SIG-M5 treated with dmso at 0.1 percent for 504 hours (cell line): ENCODE measurements around the gene ERCC4.
"Not testable (repeated sequence)": the region's sequence is repeated elsewhere in the genome, so short reads cannot be mapped to it uniquely, and the experiment has no call there.

ENCODE experiments used
- DNase-seq: peaks from one replicate; lab custom pipeline; 2025; ENCODE audit not compliant: unreplicated experiment; lab: John Stamatoyannopoulos, UW

ERCC4 gene

DNA sequence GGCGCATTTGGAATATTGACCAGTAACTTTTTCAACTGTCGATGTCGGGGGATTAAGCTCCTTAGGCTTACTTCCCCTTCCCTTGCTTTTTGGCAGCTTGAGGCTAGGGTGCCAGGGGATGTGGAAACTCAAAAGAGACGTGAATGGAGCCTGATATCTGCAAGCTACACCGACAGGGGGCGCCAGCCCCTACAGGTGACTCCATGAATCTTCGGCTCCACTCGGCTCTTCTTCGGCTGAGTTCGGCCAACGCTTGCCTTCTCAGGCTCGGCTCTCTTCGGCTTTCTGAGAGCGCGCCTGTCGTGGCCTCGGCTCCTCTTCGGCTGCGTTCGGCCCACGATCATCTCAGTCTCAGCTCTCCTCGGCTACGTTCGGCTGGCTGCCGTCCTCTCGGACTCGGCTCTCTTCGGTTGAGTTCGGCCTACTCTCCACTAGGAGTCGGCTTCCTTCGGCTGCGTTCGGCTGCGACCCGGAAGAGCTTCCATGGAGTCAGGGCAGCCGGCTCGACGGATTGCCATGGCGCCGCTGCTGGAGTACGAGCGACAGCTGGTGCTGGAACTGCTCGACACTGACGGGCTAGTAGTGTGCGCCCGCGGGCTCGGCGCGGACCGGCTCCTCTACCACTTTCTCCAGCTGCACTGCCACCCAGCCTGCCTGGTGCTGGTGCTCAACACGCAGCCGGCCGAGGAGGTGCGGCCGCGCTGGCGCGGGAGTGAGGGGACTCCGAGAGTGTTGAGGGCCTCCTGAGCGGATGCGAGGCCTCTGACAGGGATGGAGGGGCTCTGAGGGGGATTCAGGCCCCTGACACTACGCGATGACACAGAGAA lies at the start of gene ERCC4:
Gene ERCC4 (plus strand): TSS at position 472 of the 827 bp plus-strand sequence. CDS start 12 bp downstream, at position 484.
- DNase-seq: peak; percentile 97

DNA sequence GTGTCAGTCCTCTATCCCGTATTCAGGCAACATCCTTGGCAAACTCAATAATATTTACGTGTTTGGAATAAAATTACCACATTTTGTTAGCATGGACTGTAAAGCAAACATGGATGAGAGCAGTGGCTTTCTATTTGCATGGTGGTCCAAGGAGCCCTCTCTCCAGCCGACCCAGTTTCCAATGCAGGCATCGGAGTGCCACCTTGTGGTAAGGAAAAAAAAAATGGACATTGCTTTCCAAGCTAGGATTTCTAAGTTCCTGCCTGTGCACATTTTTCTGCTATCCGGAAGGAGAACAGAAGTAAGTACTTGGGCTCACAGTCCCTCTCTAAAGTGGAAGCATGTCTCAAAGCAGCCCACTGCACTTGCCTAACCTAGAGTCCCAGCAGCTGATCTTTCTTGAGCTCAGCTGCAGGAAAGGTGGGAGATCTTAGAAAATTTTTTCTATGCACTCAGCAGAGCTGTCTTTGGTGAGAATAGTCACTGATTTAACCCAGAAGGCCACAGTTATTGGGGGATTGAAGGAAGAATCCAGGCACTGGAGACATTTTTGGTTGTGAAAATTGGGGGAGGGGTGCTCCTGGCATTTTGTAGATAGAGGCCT lies 46.0 kb upstream of the ERCC4 start:
- DNase-seq: peak; percentile 17

GRCh38 chr16:13875614-13876284 lies 44.2 kb upstream of the ERCC4 start:
- DNase-seq: no peak

DNA sequence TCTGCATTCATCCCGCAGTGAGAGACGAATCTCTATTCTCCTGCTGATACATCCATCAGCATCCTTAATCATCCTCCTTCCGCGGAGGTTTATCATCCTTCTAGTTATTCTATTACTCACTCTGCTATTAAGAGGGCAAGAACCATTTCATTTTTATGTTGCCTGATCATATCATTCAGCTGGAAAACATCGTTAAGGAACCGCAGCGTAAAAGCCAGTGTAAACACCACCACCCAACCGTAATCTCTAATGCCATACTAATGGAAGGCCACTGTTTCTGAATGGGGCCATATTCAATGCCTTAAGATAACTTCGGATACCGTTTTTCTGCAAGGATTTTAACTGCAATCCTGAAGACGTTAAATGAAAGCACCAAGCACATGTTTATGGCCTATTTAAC lies 36.7 kb upstream of the ERCC4 start:
- DNase-seq: no peak

DNA sequence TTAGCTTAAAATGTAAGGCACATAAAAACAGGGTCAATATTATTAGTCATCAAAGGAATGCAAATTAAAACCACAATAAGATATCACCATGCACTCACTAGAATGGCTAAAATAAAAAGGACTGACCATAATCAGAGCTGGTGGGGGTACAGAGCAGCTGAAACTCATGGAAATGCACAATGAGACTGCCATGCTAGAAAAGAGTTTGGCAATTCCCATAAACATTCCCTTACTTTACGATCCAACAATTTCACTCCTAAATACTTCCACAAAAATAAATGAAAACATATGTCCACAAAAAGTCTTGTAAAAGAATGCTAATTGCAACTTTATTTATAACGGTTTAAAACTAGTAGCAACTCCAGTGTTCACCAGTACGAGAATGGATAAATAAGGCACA lies 36.1 kb upstream of the ERCC4 start:
- DNase-seq: no peak

DNA sequence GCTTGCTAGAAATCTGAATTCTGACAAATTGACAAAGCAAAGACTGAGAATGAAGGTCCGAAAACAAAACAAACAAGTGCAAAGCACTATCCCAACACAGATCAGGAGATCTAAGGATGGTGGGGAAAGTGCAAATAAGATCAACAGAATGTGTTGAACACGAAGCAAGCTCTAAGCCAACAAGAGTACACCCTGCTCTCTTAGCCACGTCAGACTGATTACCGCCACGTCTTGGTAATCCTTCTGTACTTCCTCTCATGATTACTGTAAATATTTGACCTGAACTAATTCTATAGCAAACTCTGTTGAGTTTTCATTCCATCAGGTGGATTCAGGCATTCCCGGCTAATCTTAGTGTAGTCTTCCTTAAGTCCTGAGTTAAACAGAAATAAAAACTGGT lies 34.3 kb upstream of the ERCC4 start:
- DNase-seq: no peak

GRCh38 chr16:13886608-13887007 lies 33.3 kb upstream of the ERCC4 start:
- DNase-seq: no peak

DNA sequence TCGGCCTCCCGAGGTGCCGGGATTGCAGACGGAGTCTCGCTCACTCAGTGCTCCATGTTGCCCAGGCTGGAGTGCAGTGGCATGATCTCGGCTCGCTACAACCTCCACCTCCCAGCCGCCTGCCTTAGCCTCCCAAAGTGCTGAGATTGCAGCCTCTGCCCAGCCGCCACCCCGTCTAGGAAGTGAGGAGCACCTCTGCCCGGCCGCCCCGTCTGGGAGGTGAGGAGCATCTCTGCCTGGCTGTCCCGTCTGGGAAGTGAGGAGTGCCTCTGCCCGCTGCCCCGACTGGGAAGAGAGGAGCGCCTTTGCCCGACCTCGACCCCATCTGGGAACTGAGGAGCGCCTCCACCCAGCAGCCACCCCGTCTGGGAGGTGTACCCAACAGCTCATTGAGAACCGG lies 30.6 kb upstream of the ERCC4 start:
- not testable (repeated sequence) for DNase-seq

GRCh38 chr16:13892301-13892700 lies 27.7 kb upstream of the ERCC4 start:
- DNase-seq: no peak

DNA sequence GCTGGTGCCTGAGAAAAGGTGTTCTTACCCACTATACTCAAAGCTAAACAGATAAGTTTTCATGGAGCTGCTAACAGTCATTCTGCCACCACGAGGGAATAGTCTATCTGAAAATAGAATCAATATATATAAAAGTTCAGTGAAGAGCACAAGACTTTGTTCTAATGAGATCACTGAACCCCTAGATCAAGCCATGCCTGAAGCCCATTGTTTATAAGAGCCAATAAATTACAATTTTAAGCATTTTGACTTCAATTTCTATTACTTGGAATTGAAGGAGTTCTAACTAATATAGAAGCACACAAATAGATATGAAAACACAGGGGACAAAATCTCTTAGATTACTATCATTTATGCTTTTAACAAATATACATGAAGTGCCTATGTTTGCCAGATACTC lies 24.4 kb upstream of the ERCC4 start:
- no peak for DNase-seq

- DNase-seq: no peak
Measured at GRCh38 chr16:13896543-13897182, 23.3 kb upstream of the ERCC4 start.

DNA sequence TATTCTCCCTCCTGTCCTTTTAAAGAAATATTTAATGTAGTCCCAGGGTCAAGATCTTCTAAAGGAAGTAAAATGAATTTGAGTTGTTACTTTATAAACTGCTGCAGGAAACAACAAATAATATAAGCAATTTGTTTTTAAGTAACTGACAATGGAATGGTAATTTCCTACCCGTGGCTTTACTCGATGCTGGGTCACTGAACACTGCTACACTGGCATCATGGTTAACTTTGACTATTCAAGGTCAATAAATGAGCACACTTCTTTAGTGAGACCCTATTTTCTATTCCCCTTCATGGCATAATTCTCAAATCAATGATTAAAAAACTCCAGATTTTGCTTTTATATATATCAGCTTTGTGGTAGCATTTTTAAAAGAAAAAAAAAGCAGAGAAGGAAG lies 22.1 kb upstream of the ERCC4 start:
- no peak for DNase-seq

DNA sequence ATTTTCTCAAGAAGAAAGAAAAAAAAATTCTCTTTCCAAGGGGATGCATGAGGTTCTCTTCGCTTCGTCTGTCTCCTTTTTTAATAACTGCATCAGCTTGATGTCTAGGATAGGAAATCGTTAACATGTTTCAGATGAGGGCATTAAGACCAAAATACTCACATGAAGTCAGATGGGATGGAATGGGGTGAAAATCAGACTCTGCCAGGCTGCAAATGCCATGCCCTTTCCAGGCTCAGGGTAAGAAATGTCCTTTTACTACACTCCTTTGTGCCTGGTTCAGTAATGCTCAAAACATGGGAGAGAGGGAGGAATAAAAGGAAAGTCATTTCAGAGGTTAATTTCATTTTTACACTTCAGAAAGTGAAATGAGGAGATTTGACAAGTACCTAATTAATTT lies 21.7 kb upstream of the ERCC4 start:
- no peak for DNase-seq

DNA sequence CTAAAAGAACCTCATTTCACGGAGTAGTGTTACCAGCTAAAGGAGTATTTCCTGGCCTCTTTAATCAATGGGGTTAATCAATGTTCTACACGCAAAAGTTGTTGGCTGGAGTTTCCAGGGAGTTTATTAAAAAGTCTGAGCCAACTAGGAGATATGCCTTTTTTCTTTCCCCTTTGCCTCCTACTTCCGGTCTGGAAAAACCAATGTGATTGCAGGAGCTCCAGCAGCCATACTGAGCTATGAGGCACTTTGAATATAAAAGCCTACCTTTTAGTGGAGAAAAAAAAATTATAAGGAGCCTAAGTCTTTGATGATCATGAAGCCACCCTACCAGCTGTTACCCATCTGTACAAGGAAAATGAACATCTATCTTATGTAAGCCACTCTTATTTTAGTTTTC lies 17.9 kb upstream of the ERCC4 start:
- DNase-seq: no peak

DNA sequence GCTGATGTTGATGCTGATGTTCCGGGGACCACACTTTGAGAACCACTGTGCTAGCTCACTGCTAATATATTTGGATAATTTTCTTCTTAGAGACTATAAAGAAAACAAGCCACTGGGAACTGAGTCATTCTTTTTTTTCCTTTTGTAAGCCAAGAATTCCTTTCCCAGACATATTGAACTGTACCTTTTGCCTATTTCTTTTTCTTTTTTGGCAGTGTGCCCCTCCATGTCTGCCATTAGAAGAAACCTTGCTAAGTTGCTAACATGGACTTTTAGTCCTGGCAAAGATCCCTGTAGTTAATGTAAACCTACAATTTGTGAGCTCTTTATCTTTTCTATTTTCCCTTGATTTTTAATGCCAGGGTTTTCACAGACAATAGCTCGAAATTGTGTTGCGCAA lies 17.3 kb upstream of the ERCC4 start:
- DNase-seq: no peak

- no peak for DNase-seq
Measured at GRCh38 chr16:13904179-13904691, 15.7 kb upstream of the ERCC4 start.

- DNase-seq: not testable (repeated sequence)
Measured at GRCh38 chr16:13904822-13905221, 15.1 kb upstream of the ERCC4 start.

GRCh38 chr16:13906168-13907089 lies 13.5 kb upstream of the ERCC4 start:
- peak; percentile 37 for DNase-seq

DNA sequence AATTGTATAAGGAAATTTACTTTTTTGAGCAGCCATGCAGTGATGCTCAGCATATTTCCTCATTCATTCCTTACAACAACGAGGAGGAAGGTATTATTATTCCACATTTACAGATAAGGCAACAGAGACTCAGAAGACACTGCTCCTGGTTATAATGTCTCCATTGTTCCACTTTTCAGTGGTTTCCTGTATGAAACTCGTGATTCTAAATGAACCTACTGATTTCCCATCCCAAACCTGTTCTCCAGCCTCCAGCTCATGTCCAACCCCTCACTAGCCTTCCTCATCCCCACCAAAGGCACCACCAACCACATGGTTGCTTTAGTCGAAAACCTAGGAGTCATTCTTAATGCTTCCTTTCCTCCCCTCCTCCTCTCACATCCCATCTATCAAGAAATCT lies 12.5 kb upstream of the ERCC4 start:
- no peak for DNase-seq

DNA sequence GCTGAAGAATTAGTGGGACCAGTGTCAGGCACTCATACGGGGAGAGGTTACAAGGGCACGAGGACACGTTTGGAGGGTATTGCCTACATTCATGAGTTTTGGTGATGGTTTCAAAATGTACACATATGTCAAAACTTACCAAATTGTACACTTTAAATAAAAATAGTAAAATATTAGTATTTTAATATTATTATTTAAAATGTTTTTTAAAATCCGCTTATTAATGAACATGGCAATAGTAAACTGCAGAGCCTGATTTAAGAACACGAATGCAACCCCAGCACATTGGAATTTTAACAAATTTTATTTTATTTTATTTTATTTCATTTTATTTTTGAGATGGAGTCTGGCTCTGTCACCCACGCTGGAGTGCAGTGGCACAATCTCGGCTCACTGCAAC lies 10.9 kb upstream of the ERCC4 start:
- DNase-seq: no peak
